Measurements from ENCODE around the gene ATP6V0A4.

DNA sequence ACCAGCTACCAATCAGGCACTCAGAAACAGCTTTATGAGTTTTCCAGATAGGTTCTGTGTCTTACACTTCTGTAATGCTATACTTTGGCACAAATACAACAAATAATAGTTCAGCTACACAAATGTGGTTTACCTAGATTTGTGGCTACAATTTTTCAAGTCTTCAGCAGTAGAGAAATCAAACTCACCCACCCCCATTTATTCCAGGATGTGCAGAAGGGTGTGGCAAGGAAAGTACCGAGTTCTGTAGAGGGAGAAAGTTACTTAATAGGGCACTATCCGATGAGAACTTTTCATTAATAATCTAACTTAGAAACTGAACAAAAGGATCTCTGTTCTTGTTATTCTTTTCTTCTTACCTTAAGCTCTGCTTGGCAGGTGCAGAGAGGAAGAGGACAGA, 30.3 kb upstream of the ATP6V0A4 start:
- TF ChIP-seq, protein P1, sequence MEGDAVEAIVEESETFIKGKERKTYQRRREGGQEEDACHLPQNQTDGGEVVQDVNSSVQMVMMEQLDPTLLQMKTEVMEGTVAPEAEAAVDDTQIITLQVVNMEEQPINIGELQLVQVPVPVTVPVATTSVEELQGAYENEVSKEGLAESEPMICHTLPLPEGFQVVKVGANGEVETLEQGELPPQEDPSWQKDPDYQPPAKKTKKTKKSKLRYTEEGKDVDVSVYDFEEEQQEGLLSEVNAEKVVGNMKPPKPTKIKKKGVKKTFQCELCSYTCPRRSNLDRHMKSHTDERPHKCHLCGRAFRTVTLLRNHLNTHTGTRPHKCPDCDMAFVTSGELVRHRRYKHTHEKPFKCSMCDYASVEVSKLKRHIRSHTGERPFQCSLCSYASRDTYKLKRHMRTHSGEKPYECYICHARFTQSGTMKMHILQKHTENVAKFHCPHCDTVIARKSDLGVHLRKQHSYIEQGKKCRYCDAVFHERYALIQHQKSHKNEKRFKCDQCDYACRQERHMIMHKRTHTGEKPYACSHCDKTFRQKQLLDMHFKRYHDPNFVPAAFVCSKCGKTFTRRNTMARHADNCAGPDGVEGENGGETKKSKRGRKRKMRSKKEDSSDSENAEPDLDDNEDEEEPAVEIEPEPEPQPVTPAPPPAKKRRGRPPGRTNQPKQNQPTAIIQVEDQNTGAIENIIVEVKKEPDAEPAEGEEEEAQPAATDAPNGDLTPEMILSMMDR (conservative IDR thresholded peaks at IDR 0.05), result no peak
- TF ChIP-seq EZH2 (IDR thresholded peaks at IDR 0.05; ENCODE audit: low read depth), result no peak
